T47D (cell line): ENCODE results near the gene CEACAM4.

Experiments used
- DNase-seq, 2 experiments: peaks; one replicate each; pipeline versions ENCODE4 v3.0.0 to v3.0.0-alpha.2; 2011 to 2012; ENCODE audit warnings: low read depth in 1 of 2, low spot score in 1 of 2
- JUND ChIP-seq: IDR thresholded peaks from 2 replicates; pipeline ENCODE4 v1.6.1; 2012; ENCODE audit warnings: low read depth
- in situ Hi-C: cut with HindIII; loops from 2 replicates; pipeline ENCODE4 v1.10.0; 2016; ENCODE audit warnings: low sequenced_read_pairs, low pct_unique_long_range_greater_than_20kb

CEACAM4 gene

GRCh38 chr19:41627966-41628675, 1.2 kb upstream of the CEACAM4 start:
- DNase-seq = no peak
- TF ChIP-seq JUND = no peak
- in situ Hi-C loops = no loop called here

GRCh38 chr19:41626278-41626677, 596 bp downstream of the CEACAM4 start:
- DNase-seq = no peak
- in situ Hi-C loops = no loop called here
- TF ChIP-seq JUND = no peak

GRCh38 chr19:41624937-41625336, 1.9 kb downstream of the CEACAM4 start:
- in situ Hi-C loops = no loop called here

GRCh38 chr19:41624515-41624914, 2.4 kb downstream of the CEACAM4 start:
- no peak for DNase-seq
- in situ Hi-C loops = no loop called here
- no peak for TF ChIP-seq JUND

More at GRCh38 chr19:41624937-41625336, 1.9 kb downstream of the CEACAM4 start:
- no peak for DNase-seq
- TF ChIP-seq JUND = no peak

GRCh38 chr19:41623360-41623759, 3.5 kb downstream of the CEACAM4 start:
- no peak for DNase-seq
- no peak for TF ChIP-seq JUND
- in situ Hi-C loops = no loop called here

- DNase-seq = no peak
- in situ Hi-C loops = no loop called here
These were observed 5.2 kb downstream of the CEACAM4 start for GRCh38 chr19:41621654-41622053.

GRCh38 chr19:41621226-41621625, 5.6 kb downstream of the CEACAM4 start:
- DNase-seq = no peak
- in situ Hi-C loops = no loop called here
- TF ChIP-seq JUND = no peak

More at GRCh38 chr19:41621654-41622053, 5.2 kb downstream of the CEACAM4 start:
- TF ChIP-seq JUND = no peak

GRCh38 chr19:41620171-41620570, 6.7 kb downstream of the CEACAM4 start:
- in situ Hi-C loops = no loop called here
- no peak for DNase-seq
- no peak for TF ChIP-seq JUND

GRCh38 chr19:41619018-41619556, 7.8 kb downstream of the CEACAM4 start:
- DNase-seq = no peak
- in situ Hi-C loops = no loop called here
- TF ChIP-seq JUND = no peak

GRCh38 chr19:41617941-41618730, 8.7 kb downstream of the CEACAM4 start:
- TF ChIP-seq JUND = no peak
- in situ Hi-C loops = no loop called here
- no peak for DNase-seq

- no peak for TF ChIP-seq JUND
- in situ Hi-C loops = no loop called here
- DNase-seq = peak; percentile 46 to 66
These were observed 9.9 kb downstream of the CEACAM4 start for GRCh38 chr19:41616792-41617621.

- DNase-seq = no peak
- in situ Hi-C loops = no loop called here
- no peak for TF ChIP-seq JUND
These were observed 11.7 kb downstream of the CEACAM4 start for GRCh38 chr19:41615207-41615606.
